SK-N-SH (cell line): ENCODE measurements around the gene BPNT1. TPM values are rescaled to one million over a fixed set of nuclear protein-coding genes. Genes with fewer than 3 reads are reported as not detected.

Experiments used
- CTCF ChIA-PET: fragments of 300-600, 350-600 bp; formaldehyde crosslinking; extraction: SDS; loops from one replicate; lab custom pipeline; 2021; lab: Yijun Ruan, JAX
- POLR2A ChIA-PET: fragments of 350-600 bp; sonication (Branson Sonifier 250); formaldehyde crosslinking; extraction: SDS; loops from one replicate; lab custom pipeline; 2020; ENCODE audit warnings: antibody characterized with exemption, inconsistent platforms; lab: Yijun Ruan, JAX
- DNase-seq: peaks from one replicate; pipeline ENCODE4 v3.0.0; 2012
- H2AFZ ChIP-seq: fragments of 200-600 bp; sonication (generic); 2 replicates; pipeline ENCODE4 v1.8.1; 2016; ENCODE audit warnings: antibody characterized with exemption, mild to moderate bottlenecking, low read depth
- H3F3A ChIP-seq: fragments of 200-600 bp; sonication (generic); replicated peaks from 2 replicates; pipeline ENCODE3; 2016; ENCODE audit warnings: antibody characterized with exemption, mild to moderate bottlenecking; ENCODE audit not compliant: insufficient read depth
- H3K27ac ChIP-seq, 2 experiments: fragments of 200-500 bp in 1 of 2; fragments of 200-600 bp in 1 of 2; sonication (Bioruptor generic) in 1 of 2; sonication (generic), shearing (Covaris generic) in 1 of 2; 2 replicates each; pipeline versions ENCODE4 v1.5.1 to v1.6.1; 2014 to 2016; ENCODE audit warnings: low read depth in 2 of 2, inconsistent platforms in 1 of 2, low read length in 1 of 2, mild to moderate bottlenecking in 1 of 2, mixed read lengths in 1 of 2
- H3K27me3 ChIP-seq: fragments of 200-600 bp; sonication (generic), shearing (Covaris generic); 2 replicates; pipeline ENCODE4 v1.6.1; 2016; ENCODE audit warnings: mixed run types; ENCODE audit not compliant: insufficient read depth
- H3K36me3 ChIP-seq, 2 experiments: fragments of 200-500 bp in 1 of 2; fragments of 200-600 bp in 1 of 2; sonication (Bioruptor generic) in 1 of 2; sonication (generic) in 1 of 2; replicated peaks in 1 of 2; 2 replicates each; pipeline versions ENCODE3 to v1.5.1; 2014 to 2016; ENCODE audit warnings: low read length in 1 of 2, mild to moderate bottlenecking in 1 of 2; ENCODE audit not compliant: insufficient read depth in 2 of 2, control insufficient read depth in 1 of 2
- H3K4me1 ChIP-seq, 2 experiments: fragments of 200-500 bp in 1 of 2; fragments of 200-600 bp in 1 of 2; sonication (Bioruptor generic) in 1 of 2; sonication (generic), shearing (Covaris generic) in 1 of 2; 2 replicates each; pipeline versions ENCODE4 v1.5.1 to v1.6.1; 2014 to 2016; ENCODE audit warnings: low read depth in 1 of 2, low read length in 1 of 2, mixed run types in 1 of 2; ENCODE audit not compliant: insufficient read depth in 2 of 2, control insufficient read depth in 1 of 2
- H3K4me2 ChIP-seq: fragments of 200-600 bp; sonication (generic), shearing (Covaris generic); 2 replicates; pipeline ENCODE4 v1.6.1; 2017; ENCODE audit warnings: mixed run types
- H3K4me3 ChIP-seq, 2 experiments: fragments of 200-500 bp in 1 of 2; fragments of 200-600 bp in 1 of 2; sonication (Bioruptor generic) in 1 of 2; sonication (generic), shearing (Covaris generic) in 1 of 2; 2 replicates each; pipeline versions ENCODE4 v1.5.1 to v1.8.1; 2014 to 2016; ENCODE audit warnings: low read depth in 2 of 2, inconsistent platforms in 1 of 2, low read length in 1 of 2, mild to moderate bottlenecking in 1 of 2, mixed read lengths in 1 of 2, moderate library complexity in 1 of 2
- H3K79me2 ChIP-seq: fragments of 200-600 bp; sonication (generic); 2 replicates; pipeline ENCODE4 v1.8.1; 2017; ENCODE audit warnings: mild to moderate bottlenecking; ENCODE audit not compliant: insufficient read depth
- H3K9ac ChIP-seq: fragments of 200-600 bp; sonication (generic); 2 replicates; pipeline ENCODE4 v1.6.1; 2017; ENCODE audit warnings: mixed run types
- H3K9me2 ChIP-seq: fragments of 200-600 bp; sonication (generic); 2 replicates; pipeline ENCODE4 v1.6.1; 2017; ENCODE audit warnings: mixed run types
- H3K9me3 ChIP-seq: fragments of 200-600 bp; sonication (generic); 2 replicates; pipeline ENCODE4 v1.6.1; 2017; ENCODE audit warnings: mixed run types, mild to moderate bottlenecking, moderate library complexity
- H4K20me1 ChIP-seq: fragments of 200-600 bp; sonication (generic); 2 replicates; pipeline ENCODE4 v1.6.1; 2017; ENCODE audit warnings: mild to moderate bottlenecking, mixed run types; ENCODE audit not compliant: insufficient read depth
- CHD2 ChIP-seq: fragments of 150-350 bp; IDR thresholded peaks from 2 replicates; pipeline ENCODE4 v1.6.1; 2018; ENCODE audit warnings: low read length; ENCODE audit not compliant: partially characterized antibody
- FOSL2 ChIP-seq: IDR thresholded peaks from 2 replicates; pipeline ENCODE4 v1.4.0; 2012; ENCODE audit warnings: low read depth, mild to moderate bottlenecking, moderate library complexity, borderline replicate concordance
- FOXJ3 ChIP-seq: sonication (generic); formaldehyde crosslinking; IDR thresholded peaks from 2 replicates; pipeline ENCODE4 v1.5.1; 2020; ENCODE audit warnings: mild to moderate bottlenecking, missing genetic modification reagents
- GATA2 ChIP-seq: sonication (generic); formaldehyde crosslinking; IDR thresholded peaks from 2 replicates; pipeline ENCODE4 v1.5.0; 2020; ENCODE audit warnings: mild to moderate bottlenecking, missing genetic modification reagents
- MXI1 ChIP-seq: IDR thresholded peaks from 2 replicates; pipeline ENCODE4 v1.6.1; 2012; ENCODE audit warnings: mild to moderate bottlenecking, low read depth, low read length, improper control_type of control experiment
- NFIC ChIP-seq: IDR thresholded peaks from 2 replicates; pipeline ENCODE4 v1.4.0; 2012; ENCODE audit warnings: borderline replicate concordance
- NRF1 ChIP-seq: IDR thresholded peaks from 2 replicates; pipeline ENCODE4 v1.6.1; 2012; ENCODE audit warnings: low read depth, mild to moderate bottlenecking, low read length
- SMC3 ChIP-seq: IDR thresholded peaks from 2 replicates; pipeline ENCODE4 v1.6.1; 2012; ENCODE audit warnings: low read depth, low read length, improper control_type of control experiment
- TAF1 ChIP-seq: IDR thresholded peaks from 2 replicates; pipeline ENCODE4 v1.6.1; 2012; ENCODE audit warnings: low read depth, mild to moderate bottlenecking, low read length, moderate library complexity, borderline replicate concordance
- TEAD4 ChIP-seq: IDR thresholded peaks from 2 replicates; pipeline ENCODE4 v1.4.0; 2012; ENCODE audit warnings: mild to moderate bottlenecking, borderline replicate concordance; ENCODE audit not compliant: insufficient read depth
- WGBS: methylation state at CpG from one replicate; pipeline ENCODE4 v1.1.6; 2017; ENCODE audit warnings: low lambda C conversion rate; 5-methylcytosine and 5-hydroxymethylcytosine counted together
- polyA plus RNA-seq, 3 experiments: library from polyadenylated mRNA; depleted of rRNA; stranded (reverse); fragments of >200 nt; gene quantifications; 2 replicates each; pipeline ENCODE4 v1.2.3, GENCODE V29; 2012
- TF ChIP-seq, protein P1 (sequence below): IDR thresholded peaks from 2 replicates; pipeline ENCODE4 v1.6.1; 2012; ENCODE audit warnings: mild to moderate bottlenecking, low read depth, low read length, moderate library complexity
- TF ChIP-seq, protein P2 (sequence below): IDR thresholded peaks from 2 replicates; pipeline ENCODE4 v1.4.0; 2012; ENCODE audit warnings: low read depth, borderline replicate concordance
- TF ChIP-seq, protein P3 (sequence below): fragments of 150-350 bp; IDR thresholded peaks from 2 replicates; pipeline ENCODE4 v1.6.1; 2017; ENCODE audit warnings: antibody characterized with exemption, low read length, low read depth, borderline replicate concordance

BPNT1 gene
- polyA plus RNA-seq, 1 of the 3 experiments (the other 2 are of a cell fraction): 44.6 TPM

DNA sequence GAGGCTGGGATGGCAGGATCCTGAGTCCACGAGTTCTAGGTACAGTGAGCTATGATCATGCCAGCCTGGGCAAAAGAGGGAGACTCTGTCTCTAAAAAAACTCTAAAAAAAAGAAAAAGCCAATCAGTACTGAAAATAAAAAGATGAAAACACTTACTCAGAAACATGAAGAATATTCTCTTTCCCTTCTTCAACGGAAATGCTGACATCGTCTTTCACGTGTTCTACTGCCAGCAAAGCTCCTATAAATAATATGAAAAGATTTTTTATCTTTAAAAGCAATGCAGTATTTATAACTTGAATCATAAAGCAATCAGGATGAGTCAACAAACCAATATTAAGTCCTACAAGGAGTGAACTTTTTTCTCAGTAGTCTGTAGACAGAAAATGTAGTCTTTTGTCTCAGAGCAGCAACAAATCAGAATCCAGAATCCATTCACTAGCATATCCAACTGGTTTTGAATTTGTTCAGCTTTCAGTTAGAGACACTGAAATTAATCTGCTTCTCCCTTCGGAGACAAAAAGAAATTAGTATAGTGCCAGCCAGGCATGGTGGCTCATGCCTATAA lies 49.5 kb downstream of the BPNT1 start:
- Histone ChIP-seq H3K9ac (no peak overlapping the region), H3K36me3 (peaks cover 13 to 26% of the 10 kb centered on the region in 2 experiments), H3K79me2 (peaks cover 95% of the 10 kb centered on the region), H3K4me1 (peaks cover 2 to 10% of the 10 kb centered on the region in 2 experiments; a peak in 2 of 4 replicates), H3K9me3 (no peaks in the 10 kb centered on the region), H3K4me3 (no peak overlapping the region), H4K20me1 (peaks cover 19% of the 10 kb centered on the region), H2AFZ (no peak overlapping the region), H3K27ac (no peak overlapping the region), H3K9me2 (no peaks in the 10 kb centered on the region)
- POLR2A ChIA-PET: interaction anchor here (0.6 kb wide), 2 partner anchors 35 to 747 kb away, joined by 3 read pairs; partner anchors contain the start of gene MTARC1
- no peak for DNase-seq
- 95% methylated on average over 5 of the region's 5 CpGs for WGBS
- TF ChIP-seq FOSL2 (no peak), TAF1 (no peak), FOXJ3 (no peak), SMC3 (no peak), MXI1 (no peak), NRF1 (no peak), CHD2 (no peak), NFIC (no peak), TEAD4 (no peak), GATA2 (CRISPR knock-in tag) (no peak)
- TF ChIP-seq, protein P1, sequence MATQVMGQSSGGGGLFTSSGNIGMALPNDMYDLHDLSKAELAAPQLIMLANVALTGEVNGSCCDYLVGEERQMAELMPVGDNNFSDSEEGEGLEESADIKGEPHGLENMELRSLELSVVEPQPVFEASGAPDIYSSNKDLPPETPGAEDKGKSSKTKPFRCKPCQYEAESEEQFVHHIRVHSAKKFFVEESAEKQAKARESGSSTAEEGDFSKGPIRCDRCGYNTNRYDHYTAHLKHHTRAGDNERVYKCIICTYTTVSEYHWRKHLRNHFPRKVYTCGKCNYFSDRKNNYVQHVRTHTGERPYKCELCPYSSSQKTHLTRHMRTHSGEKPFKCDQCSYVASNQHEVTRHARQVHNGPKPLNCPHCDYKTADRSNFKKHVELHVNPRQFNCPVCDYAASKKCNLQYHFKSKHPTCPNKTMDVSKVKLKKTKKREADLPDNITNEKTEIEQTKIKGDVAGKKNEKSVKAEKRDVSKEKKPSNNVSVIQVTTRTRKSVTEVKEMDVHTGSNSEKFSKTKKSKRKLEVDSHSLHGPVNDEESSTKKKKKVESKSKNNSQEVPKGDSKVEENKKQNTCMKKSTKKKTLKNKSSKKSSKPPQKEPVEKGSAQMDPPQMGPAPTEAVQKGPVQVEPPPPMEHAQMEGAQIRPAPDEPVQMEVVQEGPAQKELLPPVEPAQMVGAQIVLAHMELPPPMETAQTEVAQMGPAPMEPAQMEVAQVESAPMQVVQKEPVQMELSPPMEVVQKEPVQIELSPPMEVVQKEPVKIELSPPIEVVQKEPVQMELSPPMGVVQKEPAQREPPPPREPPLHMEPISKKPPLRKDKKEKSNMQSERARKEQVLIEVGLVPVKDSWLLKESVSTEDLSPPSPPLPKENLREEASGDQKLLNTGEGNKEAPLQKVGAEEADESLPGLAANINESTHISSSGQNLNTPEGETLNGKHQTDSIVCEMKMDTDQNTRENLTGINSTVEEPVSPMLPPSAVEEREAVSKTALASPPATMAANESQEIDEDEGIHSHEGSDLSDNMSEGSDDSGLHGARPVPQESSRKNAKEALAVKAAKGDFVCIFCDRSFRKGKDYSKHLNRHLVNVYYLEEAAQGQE: no peak
- TF ChIP-seq, protein P2, sequence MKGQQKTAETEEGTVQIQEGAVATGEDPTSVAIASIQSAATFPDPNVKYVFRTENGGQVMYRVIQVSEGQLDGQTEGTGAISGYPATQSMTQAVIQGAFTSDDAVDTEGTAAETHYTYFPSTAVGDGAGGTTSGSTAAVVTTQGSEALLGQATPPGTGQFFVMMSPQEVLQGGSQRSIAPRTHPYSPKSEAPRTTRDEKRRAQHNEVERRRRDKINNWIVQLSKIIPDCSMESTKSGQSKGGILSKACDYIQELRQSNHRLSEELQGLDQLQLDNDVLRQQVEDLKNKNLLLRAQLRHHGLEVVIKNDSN: no peak
- TF ChIP-seq, protein P3, sequence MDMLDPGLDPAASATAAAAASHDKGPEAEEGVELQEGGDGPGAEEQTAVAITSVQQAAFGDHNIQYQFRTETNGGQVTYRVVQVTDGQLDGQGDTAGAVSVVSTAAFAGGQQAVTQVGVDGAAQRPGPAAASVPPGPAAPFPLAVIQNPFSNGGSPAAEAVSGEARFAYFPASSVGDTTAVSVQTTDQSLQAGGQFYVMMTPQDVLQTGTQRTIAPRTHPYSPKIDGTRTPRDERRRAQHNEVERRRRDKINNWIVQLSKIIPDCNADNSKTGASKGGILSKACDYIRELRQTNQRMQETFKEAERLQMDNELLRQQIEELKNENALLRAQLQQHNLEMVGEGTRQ: no peak
- TF ChIP-seq, all 33 proteins: peak for 0
- Histone ChIP-seq H3F3A (peaks cover 16% of the 10 kb centered on the region), H3K4me2 (no peak overlapping the region), H3K27me3 (no peaks in the 10 kb centered on the region)
- CTCF ChIA-PET: interaction anchor here (1.2 kb wide), 1 partner anchor 13 kb away, joined by 3 read pairs; no protein-coding TSS in a partner anchor
